ENCODE data around the gene CEBPA.

CEBPA gene

GRCh38 chr19:33332248-33332647 lies 29.9 kb upstream of the CEBPA start:
- no peak for ATAC-seq (ENCODE audit: insufficient read depth, low read depth)
- Histone ChIP-seq H3K4me2 (ENCODE audit: insufficient read depth, low read length) (no peak overlapping the region), H3K4me3 (ENCODE audit: low read depth in 1 of 2, low read length in 2 of 2) (no peak overlapping the region), H3K27ac (ENCODE audit: low read length) (no peak overlapping the region), H2AFZ (ENCODE audit: low read depth, low read length) (no peak overlapping the region), H3K27me3 (ENCODE audit: insufficient read depth, low read length, poor library complexity) (no peaks in the 10 kb centered on the region), H3K4me1 (ENCODE audit: insufficient read depth, low read length) (no peaks in the 10 kb centered on the region), H4K20me1 (ENCODE audit: insufficient read depth, low read length) (no peaks in the 10 kb centered on the region), H3K9ac (ENCODE audit: low read depth, low read length) (no peak overlapping the region), H3K36me3 (ENCODE audit: insufficient read depth, low read length) (no peaks in the 10 kb centered on the region), H3K9me3 (ENCODE audit: insufficient read depth, low read length, severe bottlenecking) (no peaks in the 10 kb centered on the region), H3K79me2 (ENCODE audit: insufficient read depth, low read length) (no peaks in the 10 kb centered on the region)
- DNase-seq, result no peak
- TF ChIP-seq EZH2 (IDR thresholded peaks at IDR 0.05; ENCODE audit: borderline replicate concordance, low read depth, low read length, severe bottlenecking) (no peak), CTCF (IDR thresholded peaks at IDR 0.05; ENCODE audit: borderline replicate concordance, extremely low read depth, low read length, poor library complexity, severe bottlenecking) (no peak)

GRCh38 chr19:33329736-33330135 lies 27.4 kb upstream of the CEBPA start:
- Histone ChIP-seq H3K4me1 (ENCODE audit: insufficient read depth, low read length) (no peaks in the 10 kb centered on the region), H2AFZ (ENCODE audit: low read depth, low read length) (no peak overlapping the region), H3K27me3 (ENCODE audit: insufficient read depth, low read length, poor library complexity) (no peaks in the 10 kb centered on the region), H3K9ac (ENCODE audit: low read depth, low read length) (no peak overlapping the region), H3K4me2 (ENCODE audit: insufficient read depth, low read length) (no peak overlapping the region), H4K20me1 (ENCODE audit: insufficient read depth, low read length) (no peaks in the 10 kb centered on the region), H3K79me2 (ENCODE audit: insufficient read depth, low read length) (no peaks in the 10 kb centered on the region), H3K27ac (ENCODE audit: low read length) (no peak overlapping the region), H3K36me3 (ENCODE audit: insufficient read depth, low read length) (no peaks in the 10 kb centered on the region), H3K4me3 (ENCODE audit: low read depth in 1 of 2, low read length in 2 of 2) (no peak overlapping the region), H3K9me3 (ENCODE audit: insufficient read depth, low read length, severe bottlenecking) (no peaks in the 10 kb centered on the region)
- ATAC-seq (ENCODE audit: insufficient read depth, low read depth) (no peak), DNase-seq (no peak)
- TF ChIP-seq EZH2 (IDR thresholded peaks at IDR 0.05; ENCODE audit: borderline replicate concordance, low read depth, low read length, severe bottlenecking), result no peak
- no peak for TF ChIP-seq CTCF (IDR thresholded peaks at IDR 0.05; ENCODE audit: borderline replicate concordance, extremely low read depth, low read length, poor library complexity, severe bottlenecking)

- H2AFZ ChIP-seq (ENCODE audit: low read depth, low read length), result no peak overlapping the region
- no peak for ATAC-seq (ENCODE audit: insufficient read depth, low read depth)
- H3K79me2 ChIP-seq (ENCODE audit: insufficient read depth, low read length), result no peaks in the 10 kb centered on the region
- no peak overlapping the region for H3K9ac ChIP-seq (ENCODE audit: low read depth, low read length)
- DNase-seq, result no peak
- no peak overlapping the region for H3K4me3 ChIP-seq (ENCODE audit: low read depth in 1 of 2, low read length in 2 of 2)
- no peaks in the 10 kb centered on the region for H3K27me3 ChIP-seq (ENCODE audit: insufficient read depth, low read length, poor library complexity)
- H3K4me2 ChIP-seq (ENCODE audit: insufficient read depth, low read length), result no peak overlapping the region
- no peaks in the 10 kb centered on the region for H3K4me1 ChIP-seq (ENCODE audit: insufficient read depth, low read length)
- H3K27ac ChIP-seq (ENCODE audit: low read length), result no peak overlapping the region
- no peaks in the 10 kb centered on the region for H3K36me3 ChIP-seq (ENCODE audit: insufficient read depth, low read length)
- H3K9me3 ChIP-seq (ENCODE audit: insufficient read depth, low read length, severe bottlenecking), result no peaks in the 10 kb centered on the region
- no peak for TF ChIP-seq EZH2 (IDR thresholded peaks at IDR 0.05; ENCODE audit: borderline replicate concordance, low read depth, low read length, severe bottlenecking)
- TF ChIP-seq CTCF (IDR thresholded peaks at IDR 0.05; ENCODE audit: borderline replicate concordance, extremely low read depth, low read length, poor library complexity, severe bottlenecking), result no peak
- H4K20me1 ChIP-seq (ENCODE audit: insufficient read depth, low read length), result no peaks in the 10 kb centered on the region
Observed at GRCh38 chr19:33329060-33329459, 26.7 kb upstream of the CEBPA start.

- ATAC-seq (ENCODE audit: insufficient read depth, low read depth) (no peak), DNase-seq (no peak)
- no peaks in the 10 kb centered on the region for H3K79me2 ChIP-seq (ENCODE audit: insufficient read depth, low read length)
- H3K4me1 ChIP-seq (ENCODE audit: insufficient read depth, low read length), result no peaks in the 10 kb centered on the region
- H3K9me3 ChIP-seq (ENCODE audit: insufficient read depth, low read length, severe bottlenecking), result peaks cover 6% of the 10 kb centered on the region
- H3K36me3 ChIP-seq (ENCODE audit: insufficient read depth, low read length), result no peaks in the 10 kb centered on the region
- H3K27me3 ChIP-seq (ENCODE audit: insufficient read depth, low read length, poor library complexity), result no peaks in the 10 kb centered on the region
- no peak overlapping the region for H3K4me2 ChIP-seq (ENCODE audit: insufficient read depth, low read length)
- no peaks in the 10 kb centered on the region for H4K20me1 ChIP-seq (ENCODE audit: insufficient read depth, low read length)
- H3K4me3 ChIP-seq (ENCODE audit: low read depth in 1 of 2, low read length in 2 of 2), result no peak overlapping the region
- no peak overlapping the region for H3K27ac ChIP-seq (ENCODE audit: low read length)
- TF ChIP-seq EZH2 (IDR thresholded peaks at IDR 0.05; ENCODE audit: borderline replicate concordance, low read depth, low read length, severe bottlenecking) (no peak), CTCF (IDR thresholded peaks at IDR 0.05; ENCODE audit: borderline replicate concordance, extremely low read depth, low read length, poor library complexity, severe bottlenecking) (no peak)
- H2AFZ ChIP-seq (ENCODE audit: low read depth, low read length), result no peak overlapping the region
- no peak overlapping the region for H3K9ac ChIP-seq (ENCODE audit: low read depth, low read length)
Observed at GRCh38 chr19:33325920-33326319, 23.6 kb upstream of the CEBPA start.
